Gastroesophageal sphincter (tissue), 4 donors: ENCODE results near the gene DNAAF1. TPM values are rescaled to one million over a fixed set of nuclear protein-coding genes. Genes with fewer than 3 reads are reported as not detected.

ENCODE experiments used
- ATAC-seq: fragments of 150-250 bp; one replicate; pipeline ENCODE4 v1.9.1; 2016; ENCODE audit warnings: mild to moderate bottlenecking, moderate library complexity
- H3K27ac ChIP-seq, 4 donors: fragments of 200-600 bp; sonication (generic) in 3 of 4; 1 replicate in 3 of 4; 2 replicates in 1 of 4; pipeline ENCODE4 v1.5.1; 2016 to 2019
- H3K27me3 ChIP-seq: fragments of 200-600 bp; sonication (generic); one replicate; pipeline ENCODE4 v1.5.1; 2019
- H3K36me3 ChIP-seq, 2 donors: fragments of 200-600 bp; sonication (generic); one replicate each; pipeline ENCODE4 v1.5.1; 2019; ENCODE audit warnings: control low read depth in 1 of 2
- H3K4me1 ChIP-seq, 3 donors: fragments of 200-600 bp; sonication (generic); 1 replicate in 2 of 3; 2 replicates in 1 of 3; pipeline ENCODE4 v1.5.1; 2016 to 2019; ENCODE audit warnings: control low read depth in 2 of 3
- H3K4me3 ChIP-seq, 2 donors: fragments of 200-600 bp; sonication (generic); one replicate each; pipeline ENCODE4 v1.5.1; 2019; ENCODE audit warnings: mild to moderate bottlenecking in 1 of 2, moderate library complexity in 1 of 2
- H3K9me3 ChIP-seq, 3 donors: fragments of 200-600 bp; sonication (generic); one replicate each; pipeline ENCODE4 v1.5.1; 2017 to 2019; ENCODE audit warnings: control low read depth in 2 of 3
- CTCF ChIP-seq, 4 experiments: fragments of 200-600 bp in 2 of 4; fragments of 450-650 bp in 2 of 4; sonication (generic) in 1 of 4; IDR thresholded peaks; one replicate each; pipeline ENCODE4 v1.5.1; 2017 to 2019; ENCODE audit warnings: antibody characterized with exemption in 4 of 4, mild to moderate bottlenecking in 2 of 4, moderate library complexity in 2 of 4
- EP300 ChIP-seq: sonication (generic); formaldehyde crosslinking; IDR thresholded peaks from one replicate; pipeline ENCODE4 v1.6.1; 2017; ENCODE audit warnings: antibody characterized with exemption, mild to moderate bottlenecking
- POLR2A ChIP-seq, 2 donors: fragments of 450-650 bp; IDR thresholded peaks; one replicate each; pipeline ENCODE4 v1.6.1; 2017; ENCODE audit warnings: antibody characterized with exemption in 2 of 2, mild to moderate bottlenecking in 2 of 2, moderate library complexity in 1 of 2
- POLR2AphosphoS5 ChIP-seq: sonication (generic); formaldehyde crosslinking; IDR thresholded peaks from one replicate; pipeline ENCODE4 v1.6.1; 2017; ENCODE audit warnings: antibody characterized with exemption
- WGBS, 2 donors: methylation state at CpG; one replicate each; pipeline ENCODE4 v1.1.5; 2018; ENCODE audit warnings: low coverage in 1 of 2; 5-methylcytosine and 5-hydroxymethylcytosine counted together
- total RNA-seq, 4 donors: library from RNA; depleted of rRNA; stranded (reverse); fragments of >200 nt; gene quantifications; one replicate each; pipeline ENCODE4 v1.1.0, GENCODE V29; 2016

Gene DNAAF1
- total RNA-seq, 4 donors from 2014 or later, result 0.27 TPM; not detected in 3

- WGBS, 2 donors, result no CpG with 5 or more reads among the region's 16 CpGs
- no peaks in the 10 kb centered on the region for H3K9me3 ChIP-seq
- ATAC-seq, result no peak
- H3K27me3 ChIP-seq, result peaks cover 22% of the 10 kb centered on the region
- TF ChIP-seq POLR2AphosphoS5, result no peak
- no peak for TF ChIP-seq CTCF (IDR thresholded peaks at IDR 0.05)
- TF ChIP-seq EP300, result no peak
- no peak for TF ChIP-seq POLR2A (IDR thresholded peaks at IDR 0.05)
- H3K4me1 ChIP-seq, result peaks cover 0 to 5% (median 0%) of the 10 kb centered on the region in 3 donors
- H3K27ac ChIP-seq, result no peak overlapping the region
- no peaks in the 10 kb centered on the region for H3K36me3 ChIP-seq
- H3K4me3 ChIP-seq, result no peak overlapping the region
Observed at GRCh38 chr16:84191466-84191865, 46.4 kb downstream of the DNAAF1 start.

GRCh38 chr16:84193480-84193879 lies 48.4 kb downstream of the DNAAF1 start:
- no peak for ATAC-seq
- no peaks in the 10 kb centered on the region for H3K36me3 ChIP-seq
- TF ChIP-seq EP300, result no peak
- no peak for TF ChIP-seq CTCF (IDR thresholded peaks at IDR 0.05)
- no peak for TF ChIP-seq POLR2A (IDR thresholded peaks at IDR 0.05)
- no peak for TF ChIP-seq POLR2AphosphoS5
- no peak overlapping the region for H3K4me3 ChIP-seq
- no peaks in the 10 kb centered on the region for H3K4me1 ChIP-seq
- H3K9me3 ChIP-seq, result no peaks in the 10 kb centered on the region
- WGBS, 2 donors, result 90 to 92% methylated on average over 4 to 7 of the region's 7 CpGs
- no peak overlapping the region for H3K27ac ChIP-seq
- peaks cover 34% of the 10 kb centered on the region for H3K27me3 ChIP-seq

DNA sequence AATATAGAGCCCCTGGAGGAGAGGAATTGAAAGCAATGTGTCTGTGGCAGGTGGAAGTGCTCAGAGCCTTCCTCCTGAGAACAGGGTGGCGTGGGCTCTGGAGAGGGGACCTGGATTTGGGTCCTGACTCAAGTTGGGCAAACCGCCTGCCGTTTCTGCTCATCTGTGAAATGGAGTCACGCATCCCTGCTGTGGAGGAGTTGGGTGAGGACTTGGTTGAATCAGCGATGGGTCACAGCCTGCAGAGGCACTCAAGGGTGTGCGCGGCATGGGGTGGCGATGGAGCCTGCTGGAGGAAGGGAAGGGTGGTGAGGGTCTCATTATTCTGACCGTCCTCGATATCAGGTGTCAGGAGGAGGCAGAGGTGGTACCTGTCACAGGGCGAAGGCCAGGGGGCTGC lies 48.9 kb downstream of the DNAAF1 start:
- H3K36me3 ChIP-seq, result no peaks in the 10 kb centered on the region
- H3K27me3 ChIP-seq, result peaks cover 34% of the 10 kb centered on the region
- WGBS, 2 donors, result 76 to 89% methylated on average over 6 to 7 of the region's 11 CpGs
- H3K4me3 ChIP-seq, result no peak overlapping the region
- no peaks in the 10 kb centered on the region for H3K4me1 ChIP-seq
- no peak for TF ChIP-seq POLR2A (IDR thresholded peaks at IDR 0.05)
- ATAC-seq, result no peak
- H3K27ac ChIP-seq, result no peak overlapping the region
- H3K9me3 ChIP-seq, result no peaks in the 10 kb centered on the region

GRCh38 chr16:84194470-84195200 lies 49.5 kb downstream of the DNAAF1 start:
- no peak for ATAC-seq

More at GRCh38 chr16:84194470-84195200, 49.5 kb downstream of the DNAAF1 start:
- H3K27me3 ChIP-seq, result peaks cover 34% of the 10 kb centered on the region
- H3K4me1 ChIP-seq, result no peaks in the 10 kb centered on the region
- TF ChIP-seq EP300, result no peak
- TF ChIP-seq POLR2A (IDR thresholded peaks at IDR 0.05), result no peak
- TF ChIP-seq POLR2AphosphoS5, result no peak
- no peak for TF ChIP-seq CTCF (IDR thresholded peaks at IDR 0.05)
- H3K4me3 ChIP-seq, result no peak overlapping the region
- H3K27ac ChIP-seq, result no peak overlapping the region
- H3K9me3 ChIP-seq, result no peaks in the 10 kb centered on the region
- WGBS, 2 donors, result 63% methylated on average over 10 of the region's 34 CpGs; no CpG with 5 or more reads in 1 of the 2 donors
- no peaks in the 10 kb centered on the region for H3K36me3 ChIP-seq
